Stimulated activated CD4-positive, alpha-beta T cell treated with anti-CD3 and anti-CD28 coated beads, Interleukin-15, amount 100 ng/mL, for 24 hours (primary cell): ENCODE data around the gene UTF1.

Experiments
- DNase-seq: peaks from one replicate; pipeline ENCODE4 v3.0.0-alpha.2; 2020

Gene UTF1

DNA sequence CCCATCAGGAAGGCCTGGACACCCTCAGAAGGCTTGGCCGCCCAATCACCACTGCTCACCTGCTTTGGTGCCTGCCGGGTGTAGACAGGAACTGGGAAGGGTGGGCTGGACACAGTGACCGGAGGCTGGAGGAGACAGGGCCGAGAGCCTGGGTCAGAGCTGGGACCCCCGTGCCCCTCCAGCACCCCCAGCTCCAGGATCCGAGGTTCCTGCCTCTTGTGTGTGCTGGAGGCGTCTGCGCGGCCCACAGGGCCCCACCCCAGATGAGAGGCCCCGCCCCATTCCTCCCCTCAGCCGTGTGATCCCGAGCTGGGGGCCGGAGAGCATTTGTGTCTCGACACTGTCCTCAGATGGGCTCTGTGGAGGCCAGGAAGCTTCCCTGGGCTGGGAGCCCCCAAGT is 37.3 kb downstream of the UTF1 start:
- DNase-seq: no peak

DNA sequence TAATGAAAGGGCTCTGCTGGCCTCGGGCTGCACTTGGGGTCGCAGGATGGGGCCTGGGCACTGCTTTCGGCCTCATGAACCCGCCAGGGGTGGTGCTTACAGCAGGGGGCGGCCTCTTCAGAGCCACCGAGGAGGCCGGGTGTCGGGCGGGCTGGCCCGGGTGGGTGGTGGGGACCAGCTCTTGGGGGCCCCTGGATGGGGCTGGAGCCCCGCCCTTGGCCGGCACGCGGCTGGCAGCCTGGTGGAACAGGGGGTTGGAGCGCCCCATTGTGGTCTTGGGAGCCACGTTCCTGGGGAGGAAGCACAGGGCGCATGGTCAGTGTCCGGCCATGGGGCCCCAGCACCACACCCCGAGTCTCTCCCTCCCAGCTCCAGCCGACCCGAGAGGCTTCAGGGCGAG is 37.8 kb downstream of the UTF1 start:
- no peak for DNase-seq

DNA sequence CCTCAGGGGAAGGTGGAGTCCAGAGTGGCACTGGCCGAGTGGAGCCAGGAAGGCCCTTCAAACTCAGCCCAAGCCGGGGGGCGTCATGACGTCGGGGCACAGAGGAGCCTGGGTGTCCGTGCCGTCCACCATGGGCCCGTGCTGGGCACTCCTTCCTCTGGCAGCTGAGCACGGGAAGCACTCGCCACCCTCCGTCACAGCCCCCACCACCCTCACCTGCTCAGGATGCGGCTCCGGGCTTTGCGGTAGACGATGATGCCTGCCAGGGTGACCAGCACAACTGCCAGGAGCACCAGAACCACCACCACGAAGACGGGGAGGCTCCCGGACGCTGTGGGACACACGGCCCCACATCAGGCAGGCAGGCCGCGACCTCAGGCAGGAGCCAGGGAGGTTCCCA is 38.5 kb downstream of the UTF1 start:
- DNase-seq: no peak

DNA sequence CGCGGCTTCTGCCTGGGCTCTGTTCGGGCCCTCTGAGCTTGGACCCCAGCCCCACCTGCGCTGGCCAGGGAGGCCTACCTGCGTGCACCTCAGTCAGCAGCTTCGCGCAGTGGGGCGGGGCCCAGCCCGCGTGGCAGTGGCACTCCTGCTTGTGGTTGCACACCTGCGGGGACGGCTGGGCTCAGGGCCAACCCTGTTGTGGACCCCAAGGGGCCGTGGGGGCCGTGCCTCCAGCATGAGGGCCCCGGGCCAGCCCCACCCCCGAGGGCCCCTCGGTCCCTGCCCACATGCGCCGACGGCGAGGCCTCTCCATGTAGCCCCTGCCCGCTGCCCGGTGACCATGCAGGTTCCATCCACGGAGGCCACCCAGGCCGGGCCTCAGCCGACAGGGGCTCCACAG is 39.4 kb downstream of the UTF1 start:
- no peak for DNase-seq

DNA sequence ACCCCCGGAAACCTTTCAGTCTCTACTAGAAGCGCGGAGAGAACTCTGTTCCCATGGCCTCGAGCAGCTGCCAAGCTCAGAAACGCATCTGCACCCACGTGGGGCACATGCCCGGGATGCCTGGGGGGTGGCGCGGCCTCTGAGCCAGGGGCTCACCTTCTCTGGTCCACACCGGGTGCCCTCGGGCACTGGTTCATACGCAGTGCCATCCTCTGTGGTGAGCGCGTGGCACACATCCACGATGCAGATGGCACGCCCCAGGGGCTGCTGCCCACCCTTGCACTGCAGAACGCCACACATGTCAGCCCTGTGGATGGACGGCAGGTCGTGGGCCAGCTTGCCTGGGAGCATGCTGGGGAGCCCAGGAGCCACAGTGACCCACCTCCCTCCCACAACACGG is 40.2 kb downstream of the UTF1 start:
- DNase-seq: no peak

DNA sequence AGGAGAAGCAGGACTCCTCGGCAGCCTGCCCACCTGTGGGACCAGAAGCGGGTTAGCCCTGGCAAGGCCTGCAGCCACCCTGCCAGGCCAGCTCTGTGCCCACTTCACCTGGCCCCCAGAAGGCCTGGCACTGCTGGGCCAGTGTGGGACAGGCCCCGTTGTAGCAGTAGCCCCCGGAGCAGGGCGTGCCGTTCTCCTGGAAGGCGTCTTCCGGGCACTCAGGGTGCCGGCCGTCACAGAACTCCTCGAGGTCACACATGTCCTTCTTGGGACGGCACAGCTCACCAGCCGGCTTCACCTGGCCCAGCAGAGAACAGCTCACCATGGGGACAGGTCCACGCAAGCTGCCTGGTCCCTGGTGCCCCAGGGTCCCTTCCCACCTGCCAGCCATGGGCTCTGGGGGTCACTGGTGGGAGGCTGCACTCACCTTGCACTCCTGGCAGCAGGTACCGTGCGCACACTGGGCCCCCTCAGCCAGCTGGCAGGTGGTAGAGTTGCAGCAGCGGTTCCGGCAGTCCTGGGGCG is 40.8 kb downstream of the UTF1 start:
- DNase-seq: no peak

DNA sequence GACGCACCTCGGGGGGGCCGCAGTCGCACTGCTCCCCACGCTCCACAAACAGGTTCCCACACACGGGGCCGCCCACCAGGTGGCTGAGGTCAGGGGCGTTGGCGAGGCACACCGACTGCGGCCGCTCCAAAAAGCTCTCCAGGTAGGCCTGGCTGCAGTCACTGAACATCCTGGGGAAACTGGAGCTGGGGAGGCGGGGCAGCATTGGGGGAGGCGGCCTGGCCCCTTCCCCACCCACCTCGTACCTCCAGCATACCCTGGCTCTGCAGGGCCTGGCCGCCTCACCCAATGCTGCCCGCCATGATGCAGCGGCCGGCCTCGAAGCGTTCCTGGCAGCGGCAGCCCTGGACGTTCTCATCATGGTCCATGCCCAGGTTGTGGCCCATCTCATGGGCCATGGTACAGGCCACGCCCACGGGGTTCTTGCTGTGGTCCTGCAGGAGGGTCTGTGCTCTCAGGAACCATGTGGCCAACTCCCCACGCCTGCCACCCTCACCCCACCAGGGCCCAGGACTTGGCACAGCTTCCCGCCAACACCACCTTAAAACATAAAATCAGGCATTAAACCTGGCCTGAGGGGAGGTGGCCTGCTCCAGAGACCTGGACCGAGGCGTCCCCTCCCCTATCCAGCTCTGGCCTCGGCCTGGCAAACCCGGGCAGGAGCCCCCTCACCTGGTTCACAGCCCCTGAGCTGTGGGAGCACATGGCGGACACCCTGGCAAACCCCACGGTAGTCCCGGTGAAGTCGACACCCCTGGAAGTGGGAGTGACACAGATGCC is 41.7 kb downstream of the UTF1 start:
- no peak for DNase-seq

DNA sequence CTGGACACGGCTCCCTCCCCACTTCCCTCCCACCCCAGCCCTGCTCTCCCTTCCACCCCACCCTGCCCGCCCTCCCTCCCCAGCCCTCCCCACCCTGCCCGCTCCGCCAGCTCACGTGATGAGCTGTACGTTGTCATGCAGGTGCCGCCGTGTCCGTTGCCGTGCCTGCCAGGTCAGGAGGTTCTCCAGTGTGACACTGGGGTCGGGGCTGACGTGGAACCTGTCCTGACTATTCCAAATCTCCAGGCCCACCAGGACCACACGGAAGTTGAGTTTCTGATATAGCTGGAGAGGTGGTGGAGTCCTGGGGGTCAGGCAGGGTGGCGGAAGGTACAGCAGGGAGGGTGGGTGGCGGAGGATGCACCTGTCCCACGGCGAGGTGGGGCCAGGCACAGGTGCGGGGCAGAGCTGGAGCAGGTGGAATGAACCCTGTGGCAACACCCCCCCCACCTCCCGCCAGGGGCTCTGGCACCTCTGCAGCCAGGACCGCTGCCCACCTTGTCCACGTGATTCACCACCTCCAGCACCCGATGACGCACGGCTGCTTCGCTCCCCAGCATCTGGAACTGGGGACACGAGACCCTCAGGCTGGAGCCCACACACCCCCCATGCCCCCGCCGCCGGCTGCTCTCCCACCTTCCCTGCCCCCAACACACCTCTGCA is 42.4 kb downstream of the UTF1 start:
- DNase-seq: no peak

DNA sequence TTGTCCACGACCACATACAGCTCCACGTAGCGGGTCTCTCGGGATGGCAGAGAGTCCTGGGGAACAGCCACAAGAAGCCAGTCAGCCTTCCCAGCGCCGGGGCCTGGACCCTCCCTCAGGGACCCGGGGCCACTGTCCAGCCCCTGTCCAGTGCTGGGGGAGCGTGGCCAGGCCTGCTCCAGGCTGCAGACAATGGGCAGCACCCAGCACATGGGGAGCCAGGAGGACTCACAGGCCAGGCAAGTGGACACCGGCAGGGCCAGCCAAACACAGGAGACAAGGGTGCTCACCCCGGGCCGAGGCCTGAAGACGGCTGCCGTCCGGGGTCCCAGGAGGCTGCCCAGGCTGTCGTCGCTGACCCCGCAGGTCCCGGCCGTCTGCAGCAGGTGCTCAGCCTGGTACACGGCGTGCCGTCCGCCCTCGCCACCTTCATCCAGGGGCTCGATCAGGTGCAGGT is 43.0 kb downstream of the UTF1 start:
- DNase-seq: no peak

DNA sequence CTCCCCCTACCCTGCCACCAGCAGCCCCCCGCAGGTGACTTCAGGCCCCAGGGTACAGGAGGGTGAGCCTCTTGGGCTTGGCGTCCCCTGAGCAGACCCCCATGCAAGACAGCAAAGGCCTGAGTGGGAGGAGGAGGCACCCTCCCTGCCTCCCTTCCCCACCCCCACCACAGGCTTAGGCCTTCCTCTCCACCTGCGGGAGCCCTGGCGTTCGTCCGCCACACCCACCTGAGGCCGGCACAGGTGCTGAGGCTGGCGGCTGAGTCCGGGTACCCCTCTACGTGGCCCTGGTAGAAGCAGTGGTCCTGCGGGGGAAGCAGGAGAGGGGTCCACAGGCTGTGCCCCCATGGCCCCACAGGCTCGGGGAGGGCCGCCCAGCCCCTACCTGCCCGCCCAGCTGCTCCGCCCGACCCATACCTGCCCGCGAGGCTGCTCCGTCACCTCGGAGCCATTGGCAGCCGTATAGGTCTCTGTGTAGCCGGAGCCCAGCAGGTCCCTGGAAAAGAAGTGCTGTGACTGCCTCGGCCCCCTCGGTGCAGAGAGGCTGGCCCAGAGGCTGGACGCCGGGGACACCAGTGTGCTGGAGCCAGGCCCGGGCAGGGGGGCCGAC is 43.6 kb downstream of the UTF1 start:
- DNase-seq: no peak

DNA sequence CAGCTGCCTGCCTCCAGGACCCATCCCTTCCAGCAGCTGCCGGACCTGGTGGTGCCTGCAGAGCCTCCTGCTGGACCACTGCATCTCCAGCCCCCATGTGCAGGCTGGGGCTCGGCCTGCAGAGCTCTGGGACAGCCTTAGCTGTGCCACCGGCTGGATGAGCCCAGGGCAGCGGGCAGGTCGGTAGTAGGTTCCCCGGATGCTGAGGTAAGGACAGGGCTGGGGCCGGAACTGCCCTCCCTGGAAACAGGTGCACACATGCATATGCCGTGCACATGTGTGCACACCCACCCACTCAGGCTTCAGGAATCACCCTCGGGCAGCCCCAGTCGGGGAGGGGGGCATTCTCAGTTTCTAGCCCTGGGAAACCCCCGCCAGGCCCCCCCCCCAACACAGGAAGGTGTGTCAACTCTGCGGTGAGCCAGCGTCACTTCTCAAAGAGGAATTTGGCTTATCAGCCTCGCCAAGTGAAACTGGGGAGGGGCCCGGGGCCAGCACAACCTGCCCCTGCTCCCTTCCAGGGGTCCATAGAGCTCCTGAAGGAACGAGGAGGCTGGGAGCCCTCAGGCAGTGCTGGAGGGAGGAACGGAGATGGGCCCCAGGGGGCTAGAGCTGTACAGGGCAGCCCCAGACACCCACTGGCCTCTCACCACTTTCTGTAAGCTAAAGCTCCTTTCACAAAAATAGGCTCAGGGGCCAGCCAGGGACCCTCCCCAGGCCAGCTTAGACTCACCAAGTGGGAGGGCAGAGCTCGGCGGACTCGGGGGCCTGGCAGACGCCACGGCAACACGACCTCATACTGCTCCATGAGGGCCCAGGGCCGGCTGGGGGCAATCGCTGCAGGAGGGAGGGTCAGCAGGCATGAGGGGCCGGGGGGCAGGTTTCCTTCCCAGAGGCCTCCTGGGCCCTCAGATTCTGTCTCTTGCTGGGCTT is 45.0 kb downstream of the UTF1 start:
- DNase-seq: peak; percentile 91

DNA sequence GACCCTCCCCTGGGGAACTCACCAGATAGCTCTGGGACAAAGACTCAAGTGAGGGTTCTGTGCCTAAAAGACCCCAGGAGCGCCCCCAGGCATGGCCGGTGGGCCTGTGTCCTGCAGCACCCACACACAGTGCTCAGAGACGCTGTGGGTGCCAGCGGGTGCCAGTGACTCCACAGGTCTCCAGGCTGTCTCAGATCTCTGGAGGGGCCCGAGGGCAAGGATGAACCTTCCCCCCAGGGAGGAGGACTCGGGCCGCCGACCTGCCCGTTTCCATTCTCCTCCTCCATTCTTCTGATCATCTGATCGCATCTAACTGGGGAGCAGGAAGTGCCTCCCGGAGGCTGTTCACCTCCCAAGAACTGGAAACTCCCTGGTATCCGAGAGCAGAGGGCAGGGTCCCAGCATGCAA is 45.7 kb downstream of the UTF1 start:
- peak; percentile 68 for DNase-seq

DNA sequence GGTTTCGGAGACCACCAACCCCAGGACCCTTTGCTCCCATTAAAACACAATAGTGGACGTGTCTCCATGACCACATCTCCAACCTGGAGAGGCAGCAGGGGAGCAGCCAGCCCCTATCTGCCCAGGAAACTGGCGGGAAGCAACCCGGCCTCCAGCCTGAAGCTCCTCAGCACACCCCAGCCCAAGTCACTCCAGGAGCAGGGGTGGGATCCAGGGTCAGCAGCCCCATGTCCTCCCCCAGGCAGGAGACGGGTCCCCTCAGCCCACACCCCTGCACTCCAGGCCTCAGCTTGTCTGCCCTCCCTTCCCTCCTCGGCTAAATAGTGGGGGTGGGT is 46.0 kb downstream of the UTF1 start:
- DNase-seq: no peak

DNA sequence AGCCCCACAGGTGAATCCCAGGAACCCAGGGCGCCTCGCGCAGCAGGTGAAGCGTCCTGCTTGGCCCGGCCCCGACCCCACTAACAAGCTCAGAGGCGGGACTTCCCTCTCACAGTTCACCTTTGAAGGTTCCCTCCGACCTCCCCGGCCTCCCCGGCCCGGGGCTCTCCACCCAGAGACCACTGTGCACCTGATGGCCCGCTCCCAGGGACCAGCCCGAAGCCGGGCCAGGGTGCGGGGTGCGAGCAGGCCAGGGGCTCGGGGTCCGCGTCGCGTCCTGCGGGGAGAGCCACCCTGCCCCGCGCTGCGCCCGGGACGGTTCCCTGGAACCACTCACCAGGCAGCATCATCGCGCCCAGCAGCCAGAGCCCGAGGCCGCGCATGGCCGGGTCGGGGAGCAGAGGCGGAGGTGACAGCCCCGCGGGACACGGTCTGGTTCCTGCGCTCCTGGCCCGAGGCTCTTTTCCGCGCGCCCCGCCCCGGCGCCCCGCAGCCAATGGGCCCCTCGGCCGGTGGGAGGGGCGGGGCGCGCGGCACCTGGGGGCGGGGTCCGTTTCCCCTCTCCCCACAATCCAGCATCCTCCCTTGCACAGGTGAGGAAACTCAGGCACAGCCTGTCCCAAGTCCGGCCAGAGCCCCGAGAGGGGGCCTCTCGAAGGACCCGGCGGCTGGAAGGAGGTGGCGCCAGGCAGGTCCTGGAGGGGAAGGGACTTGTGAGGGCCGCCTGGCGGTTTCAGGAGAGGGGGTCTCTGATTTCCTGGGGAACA is 46.6 kb downstream of the UTF1 start, which contains the start of gene ADAM8:
Gene ADAM8 (minus strand): TSS at position 434 of the 767 bp plus-strand sequence. CDS start 51 bp downstream, at position 383.
- peak; percentile 87 for DNase-seq

DNA sequence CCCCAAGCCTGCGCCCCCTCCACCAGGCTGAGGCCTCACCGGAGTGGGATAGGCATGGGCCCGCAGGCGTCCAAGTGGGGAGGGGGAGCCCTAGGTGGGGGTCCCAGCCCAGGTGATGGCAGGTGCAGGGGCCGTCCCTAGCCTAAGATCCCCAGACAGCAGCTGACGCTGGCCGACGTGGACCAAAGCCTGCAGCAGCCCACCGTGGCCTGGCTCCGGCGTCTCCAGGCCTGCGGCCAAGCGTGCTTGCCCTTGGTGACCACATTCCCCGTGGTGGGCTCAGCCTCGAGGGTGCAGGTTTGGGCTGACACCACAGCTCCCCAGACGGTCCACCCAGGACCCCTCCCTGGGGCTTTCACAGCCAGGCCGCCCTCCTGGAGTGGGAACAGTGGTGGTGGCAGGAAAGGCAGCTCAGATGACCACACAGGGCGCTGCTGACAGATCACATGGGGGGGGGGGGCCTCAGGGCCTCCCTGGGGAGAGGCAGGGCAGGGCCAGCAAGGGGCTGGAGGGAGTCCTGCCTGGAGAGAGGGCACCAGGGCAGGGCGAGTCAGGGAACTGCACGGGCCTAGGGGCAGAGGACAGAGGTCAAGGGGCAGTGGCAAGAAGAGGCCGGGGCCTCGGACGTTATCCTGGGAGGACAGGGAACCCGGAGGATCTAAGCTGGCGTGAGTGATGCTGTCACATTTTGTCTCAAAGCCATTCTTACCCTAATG is 47.4 kb downstream of the UTF1 start:
- no peak for DNase-seq

DNA sequence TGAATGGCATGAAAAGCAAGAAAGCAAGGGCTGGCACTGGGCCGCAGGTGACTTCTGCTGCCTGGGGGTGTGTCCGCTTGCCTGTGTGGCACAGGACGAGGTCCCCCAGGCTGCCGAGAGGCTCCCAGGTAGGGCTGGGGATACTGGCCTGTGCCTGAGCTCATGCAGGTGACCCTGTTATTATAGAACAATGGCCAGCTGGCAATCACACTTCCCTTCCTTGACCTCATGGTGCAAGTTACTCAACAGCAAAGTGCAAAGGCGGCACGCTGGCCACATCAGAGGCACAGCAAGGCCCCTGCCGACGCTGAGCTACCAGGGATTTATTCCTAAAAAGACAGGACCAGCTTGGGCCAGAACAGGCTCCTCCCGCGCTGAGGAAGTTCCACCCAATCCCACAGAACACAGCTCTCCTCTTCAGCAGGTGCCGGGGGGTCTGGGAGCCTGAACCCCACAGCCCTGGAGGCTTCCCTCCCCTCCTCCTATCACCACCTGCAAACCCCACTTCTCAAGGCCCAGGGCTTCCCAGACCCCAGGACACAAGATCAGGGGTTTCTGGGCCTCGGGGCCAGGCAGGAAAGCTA is 48.1 kb downstream of the UTF1 start:
- no peak for DNase-seq

DNA sequence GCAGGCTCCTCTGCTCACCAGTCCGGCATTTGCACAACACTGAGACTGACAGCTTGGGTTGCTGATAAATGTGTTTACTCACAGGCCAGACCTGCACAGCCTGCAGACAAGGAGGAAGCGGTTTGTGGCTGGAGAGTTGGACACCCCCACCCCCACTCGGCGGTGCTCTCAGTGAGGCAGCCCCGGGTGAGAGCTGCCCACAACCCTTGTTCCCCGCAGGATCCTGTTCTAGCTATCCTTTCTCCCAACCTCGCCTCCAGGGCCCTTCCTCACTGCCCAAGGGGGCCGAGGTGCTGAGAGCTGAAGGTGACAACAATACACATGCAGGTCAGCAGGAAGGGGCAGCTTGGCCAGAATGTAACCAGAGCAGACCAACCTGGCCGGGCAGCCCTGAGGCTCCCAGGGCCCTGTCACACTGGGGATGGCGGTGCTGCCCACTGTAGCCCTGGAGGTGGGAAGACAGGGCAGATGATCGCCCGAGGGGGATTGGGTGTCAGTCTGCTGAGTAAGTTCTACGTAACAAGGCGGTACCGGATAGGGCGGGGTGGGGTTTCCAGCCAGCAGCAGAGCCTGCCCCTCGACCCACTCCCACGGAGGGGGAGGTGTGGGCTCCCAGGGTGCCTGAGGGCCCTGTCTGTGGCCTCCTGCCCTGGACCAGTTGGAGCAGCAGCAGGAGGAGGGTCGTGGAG is 48.7 kb downstream of the UTF1 start:
- peak; percentile 59 for DNase-seq

DNA sequence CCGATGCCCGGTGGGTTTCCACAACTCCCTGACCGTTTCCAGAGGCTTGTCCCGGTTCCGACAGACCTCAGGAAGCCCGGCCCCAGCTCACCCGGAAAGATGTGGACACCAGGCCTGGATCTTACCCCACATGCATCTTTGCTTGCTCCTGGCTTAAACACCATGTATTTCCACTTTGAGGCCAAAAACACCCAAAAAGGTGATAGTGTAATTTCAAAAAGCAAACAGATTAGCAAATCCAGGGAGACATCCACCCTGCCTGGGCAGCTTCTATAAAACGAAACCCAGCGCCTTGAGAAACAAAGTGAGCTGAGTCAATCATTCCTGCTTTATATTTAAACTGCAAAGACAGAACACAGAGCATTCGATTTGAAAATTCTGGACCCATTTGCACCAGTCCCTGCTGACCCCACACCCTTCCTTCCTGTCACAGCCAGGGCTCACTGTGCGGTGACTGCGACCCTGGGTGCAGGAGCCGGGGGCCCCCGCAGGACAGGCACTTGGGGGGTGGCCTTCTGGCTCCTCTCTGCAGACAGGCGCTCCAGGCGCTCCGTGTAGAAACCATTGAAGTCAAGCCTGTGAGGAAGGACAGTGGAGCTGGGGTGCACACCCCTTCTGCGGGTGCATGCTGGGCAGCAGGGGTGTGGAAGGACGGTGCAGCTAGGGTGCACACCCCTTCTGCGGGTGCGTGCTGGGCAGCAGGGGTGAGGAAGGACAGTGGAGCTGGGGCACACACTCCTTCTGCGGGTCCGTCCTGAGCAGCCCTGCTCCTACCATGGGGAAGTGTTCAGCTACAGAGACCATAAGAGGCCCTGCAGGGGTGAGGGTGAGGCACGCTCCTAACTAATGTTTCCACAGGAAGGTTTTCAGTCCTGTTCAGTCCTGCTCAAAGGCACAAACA is 49.6 kb downstream of the UTF1 start:
- no peak for DNase-seq

DNA sequence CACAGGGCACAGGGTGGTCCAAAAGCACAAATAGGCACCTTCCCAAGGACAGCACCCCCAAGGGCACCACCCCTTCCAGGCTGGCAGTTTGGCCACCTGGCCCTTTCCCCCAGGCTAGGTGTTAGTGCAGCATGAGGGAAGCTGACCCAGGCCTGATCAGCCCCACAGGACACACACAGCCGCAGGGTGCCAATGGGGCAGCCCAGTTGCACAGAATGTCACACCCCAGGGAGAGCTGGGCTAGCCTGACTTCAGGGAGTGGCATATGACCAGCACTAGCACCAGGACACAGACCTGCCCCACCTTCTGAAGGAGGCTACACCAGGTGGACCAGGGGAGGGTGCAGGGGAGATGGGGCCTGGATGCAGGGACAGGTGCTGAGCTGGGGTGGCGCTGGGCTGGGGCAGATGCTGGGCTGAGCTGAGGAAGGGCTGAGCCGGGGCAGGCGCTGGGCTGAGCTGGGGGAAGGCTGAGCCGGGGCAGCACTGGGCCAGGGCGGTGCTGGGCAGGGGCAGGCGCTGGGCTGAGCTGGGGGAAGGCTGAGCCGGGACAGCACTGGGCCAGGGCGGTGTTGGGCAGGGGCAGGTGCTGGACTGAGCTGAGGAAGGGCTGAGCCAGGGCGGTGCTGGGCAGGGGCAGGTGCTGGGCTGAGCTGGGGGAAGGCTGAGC is 50.5 kb downstream of the UTF1 start:
- DNase-seq: no peak
